ENCODE results near the gene GNLY.

DNA sequence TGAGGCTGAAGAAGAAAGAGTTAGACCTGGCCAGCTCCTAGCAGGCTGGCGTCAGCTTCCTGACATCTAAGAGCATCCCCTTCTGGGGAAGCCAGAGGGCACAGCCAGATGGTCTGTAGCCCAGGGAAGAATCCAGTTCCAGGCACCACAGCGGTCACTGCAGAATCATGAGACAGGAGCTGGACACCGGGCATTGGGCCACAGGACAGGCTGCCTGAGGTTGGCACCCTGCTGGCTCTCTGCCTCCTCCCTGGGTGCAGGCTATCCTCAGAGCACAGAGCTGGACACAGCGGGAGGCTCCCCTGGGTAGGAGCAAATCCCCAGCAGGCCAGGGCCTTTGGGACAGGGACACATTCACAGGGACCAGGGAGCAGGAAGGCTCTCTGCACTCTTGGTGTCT lies 39.9 kb downstream of the GNLY start:
- TF ChIP-seq CTCF (IDR thresholded peaks at IDR 0.05; ENCODE audit: low read length), result no peak
- TF ChIP-seq EZH2 (IDR thresholded peaks at IDR 0.05; ENCODE audit: borderline replicate concordance, low read length), result no peak

Measured in OCI-LY1 (cell line).